WTC11 (cell line): Measurements from ENCODE around the gene SPRR2G. TPM values are rescaled to one million over a fixed set of nuclear protein-coding genes. Genes with fewer than 3 reads are reported as not detected.

ENCODE experiments used
- ATAC-seq: fragments of 200-7000 bp; cut with Tn5 transposase; 2 replicates; pipeline ENCODE4 v1.10.0; 2021; ENCODE audit warnings: mild to moderate bottlenecking, moderate library complexity
- CTCF ChIA-PET: fragments of 300-600 bp; sonication (Branson Sonifier 250); formaldehyde crosslinking; loops from one replicate; lab custom pipeline; 2021; ENCODE audit warnings: antibody characterized with exemption; lab: Charles Lee
- POLR2A ChIA-PET: fragments of 350-600 bp; sonication (Branson Sonifier 250); formaldehyde crosslinking; loops from one replicate; lab custom pipeline; 2021; ENCODE audit warnings: antibody characterized with exemption; lab: Charles Lee
- DNase-seq: peaks from one replicate; pipeline ENCODE4 v3.0.0; 2021; ENCODE audit warnings: low spot score
- H3K27ac Mint-ChIP-seq: 2 replicates; pipeline ENCODE4 v1.8.0; 2021; ENCODE audit warnings: mixed read lengths
- H3K27me3 Mint-ChIP-seq: 2 replicates; pipeline ENCODE4 v1.8.0; 2021; ENCODE audit warnings: low read depth, mild to moderate bottlenecking, moderate library complexity, mixed read lengths
- H3K36me3 Mint-ChIP-seq: 2 replicates; pipeline ENCODE4 v1.8.0; 2021; ENCODE audit warnings: mixed read lengths
- H3K4me1 Mint-ChIP-seq: 2 replicates; pipeline ENCODE4 v1.8.0; 2022; ENCODE audit warnings: mixed read lengths
- H3K4me3 Mint-ChIP-seq: 2 replicates; pipeline ENCODE4 v1.8.0; 2021; ENCODE audit warnings: mild to moderate bottlenecking, moderate library complexity, mixed read lengths
- H3K9me3 Mint-ChIP-seq: 2 replicates; pipeline ENCODE4 v1.8.0; 2021; ENCODE audit warnings: mixed read lengths
- CTCF ChIP-seq: fragments of 200-600 bp; IDR thresholded peaks from 2 replicates; pipeline ENCODE4 v1.8.0; 2022; ENCODE audit warnings: antibody characterized with exemption
- ESRRA ChIP-seq: sonication (generic); formaldehyde crosslinking; IDR thresholded peaks from 2 replicates; pipeline ENCODE4 v1.8.1; 2022; ENCODE audit warnings: mild to moderate bottlenecking, missing genetic modification reagents, borderline replicate concordance
- ETV6 ChIP-seq: sonication (generic); formaldehyde crosslinking; IDR thresholded peaks from 2 replicates; pipeline ENCODE4 v1.8.1; 2022; ENCODE audit warnings: mild to moderate bottlenecking, missing genetic modification reagents
- JAZF1 ChIP-seq: fragments of 250-450 bp; sonication (Bioruptor Pico); IDR thresholded peaks from 2 replicates; pipeline ENCODE4 v1.9.0; 2021; ENCODE audit warnings: moderate library complexity, mild to moderate bottlenecking, inconsistent platforms
- MLX ChIP-seq: sonication (generic); formaldehyde crosslinking; IDR thresholded peaks from 2 replicates; pipeline ENCODE4 v1.8.1; 2023; ENCODE audit warnings: mild to moderate bottlenecking, missing genetic modification reagents, moderate library complexity
- NR1H2 ChIP-seq: sonication (generic); formaldehyde crosslinking; IDR thresholded peaks from 2 replicates; pipeline ENCODE4 v1.9.0; 2021; ENCODE audit warnings: mild to moderate bottlenecking, moderate library complexity, missing genetic modification reagents
- NR2C2 ChIP-seq: sonication (generic); formaldehyde crosslinking; IDR thresholded peaks from 2 replicates; pipeline ENCODE4 v1.8.0; 2022; ENCODE audit warnings: mild to moderate bottlenecking, missing genetic modification reagents
- OVOL2 ChIP-seq: fragments of 250-450 bp; sonication (Bioruptor Pico); IDR thresholded peaks from 2 replicates; pipeline ENCODE4 v1.9.0; 2021; ENCODE audit warnings: mild to moderate bottlenecking, borderline replicate concordance
- PRRX2 ChIP-seq: fragments of 250-450 bp; sonication (Bioruptor Pico); IDR thresholded peaks from 2 replicates; pipeline ENCODE4 v1.8.0; 2021; ENCODE audit warnings: mild to moderate bottlenecking
- SMAD4 ChIP-seq: sonication (generic); formaldehyde crosslinking; IDR thresholded peaks from 2 replicates; pipeline ENCODE4 v1.8.0; 2022; ENCODE audit warnings: mild to moderate bottlenecking, missing genetic modification reagents
- STAT6 ChIP-seq: sonication (generic); formaldehyde crosslinking; conservative IDR thresholded peaks from 2 replicates; pipeline ENCODE4 v1.8.1; 2023; ENCODE audit warnings: mild to moderate bottlenecking, low read depth, missing genetic modification reagents, moderate library complexity
- ZBTB21 ChIP-seq: sonication (generic); formaldehyde crosslinking; IDR thresholded peaks from 2 replicates; pipeline ENCODE4 v1.8.1; 2023; ENCODE audit warnings: mild to moderate bottlenecking, missing genetic modification reagents, borderline replicate concordance
- ZNF121 ChIP-seq: sonication (generic); formaldehyde crosslinking; IDR thresholded peaks from 2 replicates; pipeline ENCODE4 v1.8.0; 2023; ENCODE audit warnings: missing genetic modification reagents
- ZNF281 ChIP-seq: sonication (generic); formaldehyde crosslinking; IDR thresholded peaks from 2 replicates; pipeline ENCODE4 v1.8.0; 2023; ENCODE audit warnings: mild to moderate bottlenecking, missing genetic modification reagents
- ZNF423 ChIP-seq: fragments of 250-450 bp; sonication (Bioruptor Pico); IDR thresholded peaks from 2 replicates; pipeline ENCODE4 v2.1.2; 2022; ENCODE audit warnings: mild to moderate bottlenecking, moderate library complexity
- ZNF671 ChIP-seq: fragments of 250-450 bp; sonication (Bioruptor Pico); IDR thresholded peaks from 2 replicates; pipeline ENCODE4 v1.8.0; 2021; ENCODE audit warnings: mild to moderate bottlenecking
- total RNA-seq: library from RNA; stranded (reverse); gene quantifications from 3 replicates; pipeline ENCODE4 v1.2.3, GENCODE V29; 2021
- TF ChIP-seq, protein P1 (sequence below): sonication (generic); formaldehyde crosslinking; IDR thresholded peaks from 2 replicates; pipeline ENCODE4 v1.8.1; 2022; ENCODE audit warnings: missing genetic modification reagents, borderline replicate concordance
- TF ChIP-seq, protein P2 (sequence below): sonication (generic); formaldehyde crosslinking; IDR thresholded peaks from 2 replicates; pipeline ENCODE4 v1.8.1; 2023; ENCODE audit warnings: mild to moderate bottlenecking, missing genetic modification reagents, borderline replicate concordance

Gene SPRR2G
- total RNA-seq, 1 experiment from 2014 or later = not detected

DNA sequence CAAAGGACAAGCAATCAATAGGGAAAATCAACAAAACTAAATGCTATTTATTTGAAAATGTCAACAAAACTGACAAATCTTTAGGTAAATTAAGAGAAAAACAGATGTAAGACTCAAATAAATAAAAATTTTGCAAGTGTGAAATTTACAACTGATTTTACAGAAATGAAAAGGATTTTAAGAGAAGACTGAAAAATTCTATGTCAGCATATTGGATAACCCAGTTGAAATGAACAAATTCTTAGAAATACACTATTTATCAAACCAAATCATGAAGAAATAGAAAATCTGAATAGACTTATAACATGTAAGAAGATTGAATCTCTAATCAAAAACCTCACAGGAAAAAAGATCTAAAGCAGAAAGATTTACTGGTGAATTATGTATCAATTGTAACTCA is 29.7 kb downstream of the SPRR2G start (continued):
- TF ChIP-seq MLX (CRISPR knock-in tag) (no peak), STAT6 (CRISPR knock-in tag) (no peak), JAZF1 (CRISPR knock-in tag) (no peak), ZNF121 (CRISPR knock-in tag) (no peak), NR2C2 (CRISPR knock-in tag) (no peak), ZNF423 (CRISPR knock-in tag) (no peak), ESRRA (CRISPR knock-in tag) (no peak), CTCF (no peak), ETV6 (CRISPR knock-in tag) (no peak)
- TF ChIP-seq, protein P1, sequence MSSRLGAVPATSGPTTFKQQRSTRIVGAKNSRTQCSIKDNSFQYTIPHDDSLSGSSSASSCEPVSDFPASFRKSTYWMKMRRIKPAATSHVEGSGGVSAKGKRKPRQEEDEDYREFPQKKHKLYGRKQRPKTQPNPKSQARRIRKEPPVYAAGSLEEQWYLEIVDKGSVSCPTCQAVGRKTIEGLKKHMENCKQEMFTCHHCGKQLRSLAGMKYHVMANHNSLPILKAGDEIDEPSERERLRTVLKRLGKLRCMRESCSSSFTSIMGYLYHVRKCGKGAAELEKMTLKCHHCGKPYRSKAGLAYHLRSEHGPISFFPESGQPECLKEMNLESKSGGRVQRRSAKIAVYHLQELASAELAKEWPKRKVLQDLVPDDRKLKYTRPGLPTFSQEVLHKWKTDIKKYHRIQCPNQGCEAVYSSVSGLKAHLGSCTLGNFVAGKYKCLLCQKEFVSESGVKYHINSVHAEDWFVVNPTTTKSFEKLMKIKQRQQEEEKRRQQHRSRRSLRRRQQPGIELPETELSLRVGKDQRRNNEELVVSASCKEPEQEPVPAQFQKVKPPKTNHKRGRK (CRISPR knock-in tag) = no peak
- TF ChIP-seq, all 79 proteins: peak for 0

DNA sequence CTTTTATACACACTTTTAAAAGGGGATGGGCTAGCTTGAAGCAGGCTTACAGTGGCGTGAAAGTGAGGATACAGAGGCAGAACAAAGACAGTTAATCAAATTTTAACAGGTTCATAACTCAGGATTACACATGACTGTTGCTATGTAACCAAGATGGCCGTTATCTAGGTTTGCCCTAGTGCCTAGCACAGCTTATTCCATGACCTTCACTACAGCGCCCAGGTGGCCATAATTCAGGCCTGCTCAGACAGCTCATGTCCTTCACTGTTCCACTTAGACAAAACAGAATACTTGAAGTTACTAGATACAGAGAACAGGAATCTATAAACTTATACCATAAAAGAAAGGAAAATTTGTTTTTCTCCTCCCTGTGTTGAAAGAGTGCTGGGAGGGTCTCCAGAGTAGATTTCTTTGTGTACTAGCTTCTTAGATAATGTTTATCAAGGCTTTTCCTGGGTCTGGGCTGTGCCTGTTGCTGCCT is 31.2 kb downstream of the SPRR2G start:
- CTCF ChIA-PET = no interaction called here
- H3K27ac Mint-ChIP-seq = no peak overlapping the region
- POLR2A ChIA-PET = no interaction called here
- peaks cover 28% of the 10 kb centered on the region for H3K9me3 Mint-ChIP-seq
- H3K4me1 Mint-ChIP-seq = peaks cover 42% of the 10 kb centered on the region
- ATAC-seq = no peak
- peaks cover 3% of the 10 kb centered on the region; the same call in 1 of the 2 replicates for H3K27me3 Mint-ChIP-seq
- no peak overlapping the region for H3K4me3 Mint-ChIP-seq
- no peak for DNase-seq
- H3K36me3 Mint-ChIP-seq = peaks cover 20% of the 10 kb centered on the region
- TF ChIP-seq, protein P2, sequence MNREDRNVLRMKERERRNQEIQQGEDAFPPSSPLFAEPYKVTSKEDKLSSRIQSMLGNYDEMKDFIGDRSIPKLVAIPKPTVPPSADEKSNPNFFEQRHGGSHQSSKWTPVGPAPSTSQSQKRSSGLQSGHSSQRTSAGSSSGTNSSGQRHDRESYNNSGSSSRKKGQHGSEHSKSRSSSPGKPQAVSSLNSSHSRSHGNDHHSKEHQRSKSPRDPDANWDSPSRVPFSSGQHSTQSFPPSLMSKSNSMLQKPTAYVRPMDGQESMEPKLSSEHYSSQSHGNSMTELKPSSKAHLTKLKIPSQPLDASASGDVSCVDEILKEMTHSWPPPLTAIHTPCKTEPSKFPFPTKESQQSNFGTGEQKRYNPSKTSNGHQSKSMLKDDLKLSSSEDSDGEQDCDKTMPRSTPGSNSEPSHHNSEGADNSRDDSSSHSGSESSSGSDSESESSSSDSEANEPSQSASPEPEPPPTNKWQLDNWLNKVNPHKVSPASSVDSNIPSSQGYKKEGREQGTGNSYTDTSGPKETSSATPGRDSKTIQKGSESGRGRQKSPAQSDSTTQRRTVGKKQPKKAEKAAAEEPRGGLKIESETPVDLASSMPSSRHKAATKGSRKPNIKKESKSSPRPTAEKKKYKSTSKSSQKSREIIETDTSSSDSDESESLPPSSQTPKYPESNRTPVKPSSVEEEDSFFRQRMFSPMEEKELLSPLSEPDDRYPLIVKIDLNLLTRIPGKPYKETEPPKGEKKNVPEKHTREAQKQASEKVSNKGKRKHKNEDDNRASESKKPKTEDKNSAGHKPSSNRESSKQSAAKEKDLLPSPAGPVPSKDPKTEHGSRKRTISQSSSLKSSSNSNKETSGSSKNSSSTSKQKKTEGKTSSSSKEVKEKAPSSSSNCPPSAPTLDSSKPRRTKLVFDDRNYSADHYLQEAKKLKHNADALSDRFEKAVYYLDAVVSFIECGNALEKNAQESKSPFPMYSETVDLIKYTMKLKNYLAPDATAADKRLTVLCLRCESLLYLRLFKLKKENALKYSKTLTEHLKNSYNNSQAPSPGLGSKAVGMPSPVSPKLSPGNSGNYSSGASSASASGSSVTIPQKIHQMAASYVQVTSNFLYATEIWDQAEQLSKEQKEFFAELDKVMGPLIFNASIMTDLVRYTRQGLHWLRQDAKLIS (CRISPR knock-in tag) = no peak
- TF ChIP-seq PRRX2 (CRISPR knock-in tag) (no peak), ZNF281 (no peak), ZNF671 (CRISPR knock-in tag) (no peak), NR1H2 (CRISPR knock-in tag) (no peak), MLX (CRISPR knock-in tag) (no peak), OVOL2 (CRISPR knock-in tag) (no peak), ZNF121 (CRISPR knock-in tag) (no peak), ZBTB21 (CRISPR knock-in tag) (no peak), SMAD4 (CRISPR knock-in tag) (no peak)
